ENCODE measurements around the gene CCSER1.
"Not testable (repeated sequence)": the region's sequence is repeated elsewhere in the genome, so short reads cannot be mapped to it uniquely, and the experiment has no call there.

CCSER1 gene

DNA sequence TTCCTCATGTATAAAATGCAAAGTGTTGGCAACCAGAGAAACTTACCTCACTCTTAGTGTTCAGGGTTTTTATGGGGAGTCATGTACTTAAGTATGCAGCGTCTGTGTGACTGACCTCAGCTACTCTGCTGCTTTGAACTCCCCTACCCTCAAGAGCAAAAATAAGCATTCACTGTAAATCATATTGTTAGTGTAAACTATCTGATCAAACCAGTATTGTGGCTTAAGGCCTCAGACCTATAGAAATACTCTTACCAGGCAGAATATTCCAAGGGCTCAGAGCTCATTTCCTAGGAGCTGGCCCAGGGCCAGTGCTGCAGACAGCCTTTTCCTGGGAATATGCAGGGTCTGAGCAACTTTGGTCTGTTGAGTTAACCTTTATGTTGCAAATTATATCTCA is 453.1 kb downstream of the CCSER1 start:
- no peak for DNase-seq

- DNase-seq: no peak
Measured at GRCh38 chr4:90582087-90582486, 454.9 kb downstream of the CCSER1 start.

GRCh38 chr4:90584051-90584450 is 456.9 kb downstream of the CCSER1 start:
- no peak for DNase-seq

GRCh38 chr4:90585961-90586360 is 458.8 kb downstream of the CCSER1 start:
- DNase-seq: no peak

DNA sequence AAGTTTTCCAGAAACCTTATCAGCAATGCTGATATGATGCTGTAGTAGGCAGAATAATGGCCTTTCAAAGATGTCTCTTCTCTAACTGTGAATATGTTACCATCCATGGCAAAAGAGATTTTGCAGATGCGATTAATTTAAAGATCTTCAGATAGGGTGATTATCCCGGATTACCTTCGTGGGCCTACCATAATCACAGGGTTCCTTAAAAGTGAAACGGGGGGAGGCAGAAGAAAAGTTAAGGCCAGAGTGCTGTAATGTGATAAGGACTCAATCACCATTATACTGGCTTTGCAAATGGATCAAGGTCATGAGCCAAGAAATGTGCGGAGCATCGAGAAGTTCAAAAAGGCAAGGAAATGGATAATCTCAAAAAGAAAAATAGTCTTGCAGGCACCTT is 459.6 kb downstream of the CCSER1 start:
- DNase-seq: no peak

GRCh38 chr4:90597927-90598326 is 470.7 kb downstream of the CCSER1 start:
- DNase-seq: no peak

DNA sequence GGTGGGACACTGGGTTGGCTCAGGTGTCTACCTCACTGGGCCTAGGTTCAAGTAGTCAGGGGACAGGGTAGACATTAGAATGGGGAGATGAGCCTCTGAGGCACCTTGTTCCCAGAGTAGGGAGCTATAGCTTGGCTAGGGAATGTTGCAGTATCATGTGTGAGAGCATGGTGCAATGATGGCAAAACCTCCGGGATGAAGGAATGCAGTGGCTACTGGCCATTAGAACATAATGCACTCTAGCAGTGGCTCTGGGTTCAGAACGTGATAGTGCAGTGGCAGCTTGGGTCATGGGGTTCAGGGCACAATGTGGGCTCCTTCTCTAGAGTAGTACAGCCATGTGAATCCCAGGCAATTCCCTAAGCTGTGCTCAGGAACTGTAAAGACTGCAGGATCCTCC is 471.5 kb downstream of the CCSER1 start:
- no peak for DNase-seq

GRCh38 chr4:90602726-90603125 is 475.5 kb downstream of the CCSER1 start:
- no peak for DNase-seq

GRCh38 chr4:90603540-90603939 is 476.3 kb downstream of the CCSER1 start:
- no peak for DNase-seq

- DNase-seq: no peak
Measured at GRCh38 chr4:90606781-90607180, 479.6 kb downstream of the CCSER1 start.

GRCh38 chr4:90614371-90614770 is 487.2 kb downstream of the CCSER1 start:
- DNase-seq: no peak

- DNase-seq: no peak
Measured at GRCh38 chr4:90621080-90621479, 493.9 kb downstream of the CCSER1 start.

DNA sequence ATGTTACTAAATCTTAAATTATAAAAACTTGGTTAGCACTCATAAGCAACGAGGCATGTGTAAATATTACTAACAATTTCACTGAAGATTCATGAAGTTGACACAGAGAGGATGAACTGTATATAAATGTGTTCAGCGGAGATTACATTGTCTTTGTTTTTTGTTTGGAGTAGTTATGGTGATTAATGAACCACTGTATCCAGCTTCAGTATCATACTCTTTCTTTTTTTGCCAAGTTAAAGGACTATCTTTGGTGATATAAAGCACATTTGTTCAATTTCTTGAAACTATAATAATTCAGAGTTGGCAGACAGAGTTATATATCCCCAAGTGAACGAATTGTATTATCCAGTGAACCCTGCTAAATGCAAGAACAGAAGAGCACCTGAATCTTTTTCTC is 497.6 kb downstream of the CCSER1 start:
- no peak for DNase-seq

DNA sequence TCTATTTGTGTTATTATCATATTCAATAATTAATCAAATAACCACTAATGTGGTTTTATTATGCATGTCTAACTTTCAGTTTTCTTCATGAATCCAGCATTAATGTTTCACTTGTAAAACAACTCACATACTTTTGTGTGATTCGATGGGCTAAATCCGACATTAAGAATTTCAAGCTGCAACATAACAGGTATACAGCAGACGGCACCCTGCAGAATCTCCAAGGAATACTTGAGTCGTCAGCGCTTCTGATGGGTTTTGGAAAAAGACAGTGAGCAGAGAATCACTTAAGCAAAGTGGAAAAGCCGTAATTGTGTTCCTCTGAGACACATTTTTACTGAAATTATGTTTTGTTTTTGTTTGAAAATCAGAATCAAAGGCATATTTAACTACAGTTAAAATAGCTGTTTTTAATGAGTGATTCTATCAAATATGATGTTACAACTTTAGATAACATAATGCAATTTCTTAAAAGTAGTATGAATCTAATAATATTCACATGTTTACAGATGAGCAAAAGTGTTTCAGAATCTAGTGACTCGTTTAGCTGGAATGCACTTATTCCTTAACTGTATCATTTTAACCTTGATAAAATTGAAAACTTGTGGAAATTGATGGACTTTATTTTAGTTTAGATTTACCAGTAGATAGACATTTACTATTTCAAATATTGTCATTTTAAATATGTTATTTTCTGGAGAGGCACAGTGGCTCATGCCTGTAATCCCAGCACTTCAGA is 514.8 kb downstream of the CCSER1 start:
- no peak for DNase-seq

DNA sequence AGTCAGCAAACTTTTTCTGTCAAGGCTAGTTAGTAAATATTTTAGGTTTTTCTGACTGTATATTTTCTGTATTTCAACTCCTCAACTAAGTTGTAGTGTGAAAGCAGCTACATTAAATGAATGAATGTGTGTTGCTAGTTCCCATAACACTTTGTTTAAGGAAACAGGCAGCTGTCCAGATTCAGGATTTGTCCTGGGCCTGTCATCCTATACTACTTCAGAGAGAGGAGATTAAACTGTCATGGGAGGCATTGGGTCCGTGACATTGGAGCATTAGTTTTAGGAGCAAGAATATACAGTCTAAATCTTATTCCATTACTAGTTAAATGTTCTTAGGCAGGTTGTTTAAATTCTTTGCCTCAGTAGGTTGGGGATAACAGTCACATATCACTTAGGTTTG is 516.0 kb downstream of the CCSER1 start:
- DNase-seq: no peak

DNA sequence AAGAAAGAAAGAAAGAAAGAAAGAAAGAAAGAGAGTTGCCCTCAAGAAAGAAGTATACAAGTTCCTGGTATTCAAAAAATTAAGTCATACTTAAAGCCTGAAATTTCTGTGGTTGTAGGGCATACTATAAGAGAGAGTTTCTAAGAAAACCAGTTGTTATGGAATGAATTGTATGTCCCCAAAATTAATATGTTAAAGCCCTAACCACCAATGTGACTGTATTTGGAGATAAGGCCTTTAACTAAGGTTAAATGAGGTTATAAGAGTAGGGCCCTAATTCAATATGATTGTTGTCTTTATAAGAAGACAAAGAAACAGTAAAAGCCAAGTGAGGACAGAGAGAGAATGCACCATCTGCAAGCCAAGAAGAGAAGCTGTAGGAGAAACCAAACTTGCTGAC is 521.1 kb downstream of the CCSER1 start:
- peak; percentile 80 for DNase-seq

GRCh38 chr4:90648791-90649190 is 521.6 kb downstream of the CCSER1 start:
- DNase-seq: peak; percentile 73

DNA sequence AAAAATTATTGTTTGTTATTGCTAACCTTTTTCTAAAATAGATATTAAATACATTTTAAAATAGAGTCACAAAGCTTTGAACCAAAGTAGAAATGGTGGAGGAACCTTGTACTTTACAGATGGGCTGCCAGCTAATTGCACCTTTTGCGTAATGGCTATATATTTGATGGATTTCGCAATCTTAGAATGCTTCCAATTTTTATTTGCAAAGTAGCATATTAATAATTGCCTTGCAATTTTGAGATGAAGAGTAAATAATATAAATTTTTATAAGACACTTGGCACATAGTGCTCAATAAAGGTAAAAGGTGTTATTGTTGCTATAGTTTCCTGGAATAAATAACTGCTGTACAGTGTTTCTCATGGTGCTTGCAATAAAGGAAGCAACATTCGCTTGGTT is 533.5 kb downstream of the CCSER1 start:
- DNase-seq: no peak

DNA sequence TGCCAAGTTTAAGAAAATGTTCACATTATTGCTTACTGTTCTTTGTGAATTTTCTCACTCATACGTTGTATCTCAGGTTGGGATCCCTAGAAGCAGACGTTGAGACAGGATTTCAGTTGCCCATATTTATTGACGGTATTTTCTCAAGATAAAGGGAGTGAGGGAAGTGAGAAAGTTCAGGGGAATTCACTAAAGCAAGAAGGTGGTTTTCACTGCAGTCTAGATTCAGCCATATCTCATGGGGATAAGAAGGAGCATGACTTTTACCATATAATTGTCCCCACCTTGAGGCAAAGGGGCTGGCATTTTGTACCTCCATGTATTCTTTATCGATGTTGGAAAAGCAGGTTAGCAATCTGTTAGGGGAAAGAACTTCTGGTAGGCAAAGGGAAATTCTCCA is 543.0 kb downstream of the CCSER1 start:
- DNase-seq: no peak

DNA sequence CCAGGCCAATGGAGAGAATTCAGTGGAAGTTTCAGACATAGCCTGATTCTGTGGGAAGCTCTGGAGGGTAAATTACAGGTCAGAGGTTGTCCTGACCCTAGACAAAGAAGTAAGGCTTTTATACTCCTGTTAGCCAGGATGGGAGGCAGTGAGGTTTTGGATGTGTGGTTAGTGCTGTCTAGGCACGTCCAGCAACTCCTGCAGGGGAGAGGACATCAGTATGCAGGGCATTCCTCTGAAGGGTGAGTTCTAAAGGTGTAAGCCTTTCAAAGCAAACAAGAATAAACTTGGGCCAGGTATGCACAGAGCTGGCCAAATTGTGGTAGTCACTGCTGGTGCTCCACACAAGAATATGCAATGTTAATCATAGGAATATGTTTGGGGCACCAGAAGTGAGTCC is 562.5 kb downstream of the CCSER1 start:
- no peak for DNase-seq

- DNase-seq: no peak
Measured at GRCh38 chr4:90695411-90695810, 568.2 kb downstream of the CCSER1 start.

DNA sequence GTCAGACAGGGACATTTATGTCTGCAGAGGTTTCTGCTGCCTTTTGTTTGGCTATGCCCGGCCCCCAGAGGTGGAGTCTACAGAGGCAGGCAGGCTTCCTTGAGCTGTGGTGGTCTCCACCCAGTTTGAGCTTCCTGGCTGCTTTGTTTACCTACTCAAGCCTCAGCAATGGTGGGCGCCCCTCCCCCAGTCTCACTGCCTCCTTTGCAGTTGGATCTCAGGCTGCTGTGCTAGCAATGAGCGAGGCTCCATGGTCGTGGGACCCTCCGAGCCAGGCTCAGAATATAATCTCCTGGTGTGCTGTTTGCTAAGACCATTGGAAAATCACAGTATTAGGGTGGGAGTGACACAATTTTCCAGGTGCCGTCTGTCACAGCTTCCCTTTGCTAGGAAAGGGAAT is 578.3 kb downstream of the CCSER1 start:
- DNase-seq: not testable (repeated sequence)

DNA sequence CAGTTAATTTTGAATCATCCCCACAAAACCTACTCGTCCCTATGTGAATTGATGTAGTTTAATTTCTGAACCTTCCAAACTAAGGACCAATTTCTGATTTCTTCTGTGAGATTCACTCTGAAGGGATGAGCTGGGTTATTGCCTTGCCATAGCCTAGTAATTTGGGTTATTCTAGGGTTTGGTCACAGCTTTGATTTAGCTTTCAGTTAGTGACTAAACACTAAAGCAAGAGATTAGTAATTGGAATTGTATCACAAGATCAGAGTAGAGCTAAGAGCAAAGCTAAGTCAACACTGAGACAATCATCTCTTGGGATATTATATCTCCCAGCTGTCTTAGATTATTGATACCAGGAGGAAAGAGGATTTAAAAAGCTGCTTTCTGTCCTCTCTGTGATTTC is 588.0 kb downstream of the CCSER1 start:
- no peak for DNase-seq

DNA sequence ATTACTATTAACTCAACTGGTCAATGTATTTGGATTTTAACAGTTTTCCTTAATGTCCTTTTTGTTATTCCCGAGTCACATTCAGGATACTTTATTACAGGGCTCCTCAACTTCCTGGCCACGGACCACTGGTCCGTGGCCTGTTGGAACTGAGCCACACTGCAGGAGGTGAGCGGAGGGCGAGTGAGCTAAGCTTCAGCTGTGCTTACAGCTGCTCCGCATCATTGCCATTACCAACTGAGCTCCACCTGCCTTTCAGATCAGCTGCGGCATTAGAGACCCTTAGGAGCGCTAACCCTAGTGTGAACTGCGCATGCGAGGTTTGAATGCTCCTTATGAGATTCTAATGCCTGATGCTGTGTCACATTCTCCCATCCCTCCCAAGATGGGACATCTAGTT is 591.7 kb downstream of the CCSER1 start:
- no peak for DNase-seq

- DNase-seq: no peak
Measured at GRCh38 chr4:90727938-90728337, 600.7 kb downstream of the CCSER1 start.

Measured in hematopoietic multipotent progenitor cell treated with erythropoietin and hydrocortisone succinate and interleukin-3 and kit ligand, for 4 days (in vitro differentiated cells).